HG03432 (cell line): ENCODE measurements around the gene MEA1.
"Not testable (repeated sequence)": the region's sequence is repeated elsewhere in the genome, so short reads cannot be mapped to it uniquely, and the experiment has no call there.

ENCODE experiments used
- ATAC-seq: cut with Tn5 transposase; IDR thresholded peaks from one replicate; pipeline ENCODE4 v1.9.1; 2021; ENCODE audit warnings: mild to moderate bottlenecking, moderate library complexity; ENCODE audit not compliant: unreplicated experiment

MEA1 gene

DNA sequence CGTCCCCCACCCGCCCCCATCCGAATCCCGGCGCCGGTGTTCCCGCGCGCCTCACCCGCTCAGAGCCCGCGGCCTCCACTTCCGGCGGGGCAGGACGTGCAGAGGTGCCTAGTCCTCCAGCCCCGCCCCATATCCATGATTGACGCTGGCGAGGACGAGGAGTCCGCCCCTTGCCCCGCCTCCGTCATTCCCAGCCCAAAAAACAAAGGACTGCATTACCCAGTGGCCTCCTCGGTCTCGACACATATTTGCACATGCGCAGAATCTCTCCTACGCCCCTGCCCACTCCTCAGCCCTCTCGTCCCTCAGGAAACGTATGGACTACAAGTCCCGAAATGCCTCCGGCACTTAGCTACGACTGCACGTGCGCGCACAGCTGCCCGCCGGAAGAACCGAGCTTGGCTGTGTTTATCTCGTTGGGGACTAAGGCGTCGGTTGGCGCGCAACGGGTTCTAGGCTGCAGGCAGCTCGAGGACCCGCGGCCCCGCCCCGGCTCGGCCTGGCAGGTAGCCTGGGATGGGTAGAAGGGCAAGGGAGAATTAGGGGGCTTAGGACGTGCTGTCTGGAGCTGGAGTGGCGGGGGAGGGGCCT lies at the start of gene MEA1, which contains the start of gene KLHDC3:
Gene MEA1, minus strand, starts transcription at position 104 of the 591 bp plus-strand sequence. CDS start 133 bp downstream, outside the sequence.
Gene KLHDC3, plus strand, starts transcription at position 407 of the 591 bp plus-strand sequence. CDS start 2,944 bp downstream, outside the sequence.
- peak; percentile 87 for ATAC-seq

DNA sequence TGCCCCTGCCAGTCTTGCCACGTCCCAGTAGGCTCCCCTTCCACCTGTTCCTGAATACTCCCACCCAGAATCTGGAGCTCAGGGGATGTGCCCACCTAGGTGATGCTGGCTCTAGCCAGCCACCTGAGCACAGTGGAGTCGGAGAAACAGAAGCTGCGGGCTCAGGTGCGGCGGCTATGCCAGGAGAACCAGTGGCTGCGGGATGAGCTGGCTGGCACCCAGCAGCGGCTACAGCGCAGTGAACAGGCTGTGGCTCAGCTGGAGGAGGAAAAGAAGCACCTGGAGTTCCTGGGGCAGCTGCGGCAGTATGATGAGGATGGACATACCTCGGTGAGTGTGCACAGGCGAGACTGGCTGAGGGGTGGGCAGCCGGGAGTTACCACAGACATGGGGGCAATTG lies 49.1 kb upstream of the MEA1 start:
- no peak for ATAC-seq

DNA sequence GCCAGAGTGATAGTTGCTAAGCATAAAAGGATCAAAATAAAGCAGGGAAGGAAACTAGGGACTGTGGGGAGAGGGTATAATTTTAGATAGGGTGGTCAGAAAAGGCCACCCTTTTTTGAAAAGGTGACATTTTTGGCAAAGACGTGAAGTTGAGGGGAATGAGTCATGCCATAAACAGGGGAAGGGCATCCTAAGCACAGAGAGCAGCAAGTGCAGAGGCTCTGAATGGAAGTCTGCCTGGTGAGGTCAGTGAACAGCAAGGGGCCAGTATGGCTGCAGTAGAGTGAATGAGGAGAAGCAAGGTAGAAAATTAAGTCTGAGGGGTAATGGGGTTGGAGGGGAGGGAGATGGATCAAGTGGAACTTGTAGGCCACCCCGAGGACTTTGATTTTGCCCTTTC lies 48.1 kb upstream of the MEA1 start:
- ATAC-seq: no peak

DNA sequence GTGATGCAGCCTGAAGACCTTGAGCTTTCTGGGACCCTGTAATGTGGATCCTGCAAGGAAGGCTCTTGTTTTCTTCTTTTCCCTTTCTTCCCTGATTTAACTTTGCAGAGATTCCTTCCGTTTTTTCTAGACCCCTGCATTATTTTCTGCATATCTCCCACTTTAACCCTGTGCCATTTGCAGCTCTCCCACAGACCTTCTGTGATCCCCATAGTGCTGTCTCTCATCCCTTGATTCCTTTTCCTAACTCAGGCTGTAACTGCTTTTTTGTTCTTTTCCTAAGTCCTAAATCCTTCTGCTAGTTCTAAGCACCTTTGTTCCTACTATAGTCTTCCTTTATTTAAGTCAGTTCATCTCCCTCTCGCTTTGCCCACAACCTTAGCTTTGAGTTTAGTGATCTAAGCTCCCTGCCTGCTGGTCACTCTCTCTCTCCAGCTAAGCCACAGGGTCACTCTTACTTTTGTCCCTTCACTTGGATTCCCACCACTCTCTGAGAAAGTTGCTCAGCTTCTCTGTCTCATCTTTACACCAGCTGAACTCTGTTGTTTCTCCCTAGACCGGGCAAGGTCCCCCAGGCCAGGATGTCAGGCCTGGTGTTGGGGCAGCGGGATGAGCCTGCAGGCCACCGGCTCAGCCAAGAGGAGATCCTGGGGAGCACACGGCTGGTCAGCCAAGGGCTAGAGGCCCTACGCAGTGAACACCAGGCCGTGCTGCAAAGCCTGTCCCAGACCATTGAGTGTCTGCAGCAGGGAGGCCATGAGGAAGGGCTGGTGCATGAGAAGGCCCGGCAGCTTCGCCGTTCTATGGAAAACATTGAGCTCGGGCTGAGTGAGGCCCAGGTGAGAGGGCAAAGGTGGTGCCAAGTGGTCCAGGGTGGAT lies 47.2 kb upstream of the MEA1 start:
- no peak for ATAC-seq

DNA sequence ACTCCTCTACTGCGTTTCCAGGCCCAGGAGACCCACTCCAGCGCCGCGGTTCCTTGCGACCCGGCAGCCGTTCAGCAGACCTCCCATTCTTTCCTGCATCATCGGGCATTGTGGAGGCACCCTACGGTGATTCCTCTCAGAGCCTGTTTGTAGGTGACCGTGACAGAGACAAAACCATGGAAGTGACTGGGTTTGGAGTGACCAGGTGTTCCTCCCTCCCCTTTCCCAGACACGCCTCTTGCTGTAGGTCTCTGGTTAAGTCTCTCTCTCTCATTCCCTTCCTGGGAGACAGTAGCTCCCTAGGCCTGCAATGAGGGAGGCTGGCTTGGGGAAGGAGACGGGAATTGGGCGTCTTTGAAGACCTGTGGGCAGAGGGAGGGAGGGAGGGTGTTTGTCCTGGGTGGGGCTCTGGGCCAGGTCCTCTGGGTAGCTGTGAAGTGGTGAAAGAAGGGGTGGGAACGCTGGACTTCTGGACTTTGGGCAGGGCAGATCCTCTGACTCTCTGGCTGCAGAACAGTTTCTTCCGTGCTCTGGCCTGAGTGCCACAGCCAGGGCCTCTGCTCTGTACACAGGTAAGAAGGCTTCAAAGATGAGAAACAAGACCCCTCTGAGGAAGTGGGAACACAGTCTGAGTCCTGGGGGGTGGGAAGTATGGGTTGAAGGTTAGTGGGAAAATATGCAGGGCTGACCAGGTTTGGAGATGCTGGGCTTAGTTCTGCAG lies 46.4 kb upstream of the MEA1 start:
- no peak for ATAC-seq

DNA sequence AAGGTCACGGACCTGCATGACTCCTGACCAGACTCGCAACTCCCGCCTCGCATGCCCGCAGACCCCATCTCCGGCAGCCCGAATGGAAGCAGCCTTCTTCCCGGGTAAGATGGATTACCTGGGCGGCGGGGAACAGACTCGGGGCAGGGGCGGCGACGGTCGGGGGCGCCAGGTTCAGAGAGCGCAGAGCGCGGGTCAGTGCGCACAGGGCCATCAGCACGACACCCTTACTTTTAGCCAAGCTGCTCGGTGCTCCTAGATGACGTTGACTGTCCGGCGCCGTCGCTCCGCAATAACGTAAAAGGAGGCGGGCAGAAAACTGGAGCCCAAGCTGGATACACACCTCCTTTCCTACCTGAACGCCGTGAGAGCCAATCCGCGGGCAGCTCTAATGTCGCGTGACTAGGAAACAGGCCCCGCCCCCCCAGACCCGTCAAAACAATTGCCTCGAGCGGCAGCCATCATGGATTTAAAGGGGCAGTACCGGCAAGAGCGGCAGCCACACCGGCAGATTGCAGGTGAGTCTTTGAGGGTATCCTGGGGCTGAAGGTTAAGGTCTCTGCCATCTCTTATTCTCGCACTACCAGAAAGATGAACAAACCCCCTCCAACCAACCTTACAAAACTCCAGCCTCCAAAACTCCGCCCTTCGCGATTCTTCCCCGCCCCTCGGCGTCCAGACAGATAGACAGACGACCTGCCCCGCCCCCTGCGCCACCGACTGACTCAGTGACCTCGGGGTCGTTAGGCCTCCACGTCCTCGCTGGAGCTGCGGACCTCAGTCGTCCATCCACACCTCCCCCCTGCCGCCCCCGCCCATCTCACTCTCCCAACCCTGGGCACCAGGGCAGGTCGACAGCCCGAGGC lies 45.7 kb upstream of the MEA1 start, which contains the start of the genes KLC4 and MRPL2:
Gene KLC4, plus strand, starts transcription at position 464 of the 866 bp plus-strand sequence. CDS start 1,705 bp downstream, outside the sequence.
Gene MRPL2, minus strand, starts transcription at position 267 of the 866 bp plus-strand sequence. Its CDS starts 53 bp downstream, at position 214.
- ATAC-seq: peak; percentile 88

DNA sequence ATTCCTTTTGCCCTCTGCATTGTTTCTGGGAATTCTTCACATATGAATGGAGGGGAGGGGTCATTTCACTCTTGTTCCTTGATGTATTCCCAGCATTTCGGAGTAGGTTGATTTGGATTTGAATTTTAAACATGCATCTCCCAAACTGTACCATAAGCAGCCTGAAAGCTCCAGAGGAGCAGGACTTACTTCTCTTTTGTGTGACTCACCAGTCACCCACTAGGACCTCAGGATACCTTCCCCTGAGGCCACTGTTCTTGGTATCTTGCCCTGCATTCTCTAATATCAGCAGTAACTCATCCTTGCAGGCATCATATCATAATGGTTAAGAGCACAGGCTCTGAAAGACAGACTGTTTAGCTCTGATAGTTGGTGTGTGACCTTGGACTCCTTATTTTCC lies 44.8 kb upstream of the MEA1 start:
- ATAC-seq: no peak

DNA sequence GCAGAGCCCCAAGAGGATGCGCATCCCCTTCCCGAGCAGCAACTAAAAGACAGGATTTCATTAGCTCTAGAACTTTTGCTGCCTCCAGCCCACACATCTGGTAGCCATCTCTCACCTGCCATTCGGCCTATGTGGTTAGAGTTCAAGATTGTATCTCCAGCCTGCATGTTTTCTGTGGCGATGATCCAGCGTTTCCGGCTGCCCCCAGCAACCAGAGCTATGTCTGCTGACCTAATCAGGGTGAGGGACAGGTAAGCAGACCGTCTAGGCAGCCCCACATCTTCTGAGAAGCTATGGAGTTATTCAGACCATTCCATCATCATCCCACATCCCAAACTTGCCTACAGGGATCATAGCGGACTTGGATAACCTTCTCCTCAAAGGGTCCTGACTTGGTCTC lies 42.2 kb upstream of the MEA1 start:
- no peak for ATAC-seq

DNA sequence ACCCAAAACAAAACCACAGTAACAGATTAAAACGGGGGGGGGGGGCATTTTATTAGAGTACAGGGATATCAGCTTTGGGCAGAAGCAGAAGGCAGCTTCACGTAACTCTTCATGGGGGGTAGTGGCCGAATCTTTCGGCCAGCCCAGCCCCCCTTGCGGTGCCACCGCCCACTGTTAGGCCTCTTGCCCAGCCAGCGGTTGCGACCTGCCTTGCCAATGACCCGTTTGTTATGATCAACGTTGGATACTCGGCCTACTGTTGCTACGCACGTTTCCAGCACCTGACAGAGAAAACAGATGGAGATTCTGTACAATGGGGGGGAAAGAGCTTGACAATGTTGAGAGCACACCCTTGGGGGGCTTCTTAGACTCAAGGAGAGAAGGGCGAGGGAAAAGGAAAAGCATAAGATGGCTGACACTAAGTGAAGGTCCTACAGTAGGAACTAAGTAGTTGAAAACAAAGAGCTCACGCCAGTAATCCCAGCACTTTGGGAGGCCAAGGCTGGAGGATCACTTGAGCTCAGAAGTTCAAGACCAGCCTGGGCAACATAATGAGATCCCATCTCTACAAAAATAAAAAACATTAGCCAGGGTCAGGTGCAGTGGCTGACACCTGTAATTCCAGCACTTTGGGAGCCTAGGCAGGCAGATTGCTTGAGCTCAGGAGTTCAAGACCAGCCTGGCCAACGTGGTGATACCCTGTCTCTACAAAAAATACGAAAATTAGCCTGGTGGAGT lies 40.6 kb upstream of the MEA1 start:
- ATAC-seq: no peak

DNA sequence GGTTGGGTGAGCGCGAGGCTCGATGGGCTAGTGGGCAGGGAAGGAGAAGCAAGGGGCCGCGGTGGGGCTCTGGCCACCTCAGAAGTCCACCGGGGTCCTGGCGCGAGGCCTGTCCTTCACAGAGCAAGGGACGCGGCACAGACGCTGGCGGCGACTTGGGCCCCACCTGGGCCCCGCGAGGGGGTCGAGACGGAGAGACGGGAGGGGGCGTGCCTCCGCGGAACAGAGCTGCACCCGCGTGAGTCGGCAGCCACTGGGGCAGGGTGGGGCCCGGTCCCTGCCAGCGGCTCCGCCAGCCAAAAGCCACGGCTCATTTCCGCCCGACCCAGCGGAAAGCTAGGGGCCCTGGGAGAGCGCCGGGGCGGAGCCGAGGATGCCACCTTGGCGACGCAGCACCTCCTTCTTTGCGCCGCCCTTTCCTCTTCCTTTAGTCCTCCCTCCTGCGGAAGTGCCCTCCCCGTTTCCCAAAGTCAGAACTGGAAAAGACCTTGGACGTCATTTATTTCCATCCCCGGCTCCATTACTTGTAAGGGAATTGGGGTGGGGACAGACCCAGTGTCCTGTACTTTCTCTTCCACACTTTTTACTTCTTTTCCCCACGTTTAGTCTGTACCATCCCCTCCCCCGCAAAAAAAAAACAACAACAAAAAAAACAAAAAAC lies 39.9 kb upstream of the MEA1 start, which contains the start of gene CUL7:
Gene CUL7, minus strand, starts transcription at position 307 of the 661 bp plus-strand sequence. CDS start 1,063 bp downstream, outside the sequence.
- ATAC-seq: peak; percentile 93

DNA sequence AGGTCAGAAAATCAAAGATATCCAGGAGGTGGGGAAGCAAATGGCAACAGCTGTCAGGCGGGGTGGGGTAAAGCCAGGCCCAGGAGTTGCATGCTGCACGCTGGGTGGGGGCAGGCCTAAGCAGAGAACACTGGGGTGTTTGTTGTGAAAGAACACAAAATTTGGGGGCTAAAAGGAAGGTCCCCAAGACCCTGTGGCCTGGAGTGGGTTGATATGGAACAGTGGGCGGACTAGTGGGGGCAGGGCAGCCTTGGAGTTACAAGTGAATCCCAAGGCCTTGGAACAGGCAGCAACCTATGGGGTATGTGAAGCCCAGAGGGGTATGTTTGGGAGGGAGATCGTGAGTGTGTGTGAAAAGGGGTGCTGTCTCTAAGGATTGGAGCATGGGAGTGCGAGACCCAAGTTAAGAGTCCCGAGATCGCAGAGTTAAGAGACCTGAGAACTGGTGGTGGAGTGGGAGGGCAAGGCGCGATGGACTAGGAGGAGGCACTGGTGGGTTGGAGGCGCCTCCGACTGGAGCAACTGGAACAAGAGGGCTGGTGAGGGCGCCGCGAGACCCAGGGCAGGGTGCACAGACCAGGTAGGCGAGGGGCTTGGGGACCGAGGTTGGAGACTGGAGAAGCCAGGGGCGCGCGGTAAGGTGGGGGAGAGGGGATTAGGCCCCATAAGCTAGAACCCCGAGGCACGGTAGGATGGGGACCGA lies 39.2 kb upstream of the MEA1 start:
- ATAC-seq: peak; percentile 27

DNA sequence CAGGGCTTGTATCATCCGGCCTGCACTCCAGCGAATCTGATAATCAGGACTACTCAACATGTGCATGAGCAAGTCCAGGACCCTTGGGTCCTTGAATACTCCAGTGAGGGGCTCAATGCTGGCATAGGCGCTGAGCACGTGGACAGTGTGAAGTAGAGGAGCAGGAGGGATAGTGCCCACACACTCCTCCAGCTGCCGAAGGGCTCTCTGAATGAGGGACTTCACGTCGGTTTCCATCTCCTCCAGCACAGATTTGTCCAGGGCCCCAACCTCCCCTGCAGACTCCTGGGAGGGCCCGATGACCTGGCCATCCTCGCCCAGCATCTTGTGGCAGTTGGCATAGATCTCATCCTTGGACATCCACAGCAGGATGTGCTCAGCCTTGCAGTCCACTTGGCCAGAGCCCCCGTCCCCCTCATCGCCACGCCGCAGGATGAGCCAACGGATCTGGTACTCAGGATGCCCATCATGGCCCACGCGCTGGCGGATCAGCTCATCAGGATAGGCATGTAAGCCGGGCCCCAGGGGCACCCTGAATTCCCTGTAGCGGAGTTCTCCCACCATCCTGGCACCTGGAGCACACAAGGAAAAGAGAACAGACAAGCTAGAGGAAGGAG lies 38.6 kb upstream of the MEA1 start:
- ATAC-seq: no peak

DNA sequence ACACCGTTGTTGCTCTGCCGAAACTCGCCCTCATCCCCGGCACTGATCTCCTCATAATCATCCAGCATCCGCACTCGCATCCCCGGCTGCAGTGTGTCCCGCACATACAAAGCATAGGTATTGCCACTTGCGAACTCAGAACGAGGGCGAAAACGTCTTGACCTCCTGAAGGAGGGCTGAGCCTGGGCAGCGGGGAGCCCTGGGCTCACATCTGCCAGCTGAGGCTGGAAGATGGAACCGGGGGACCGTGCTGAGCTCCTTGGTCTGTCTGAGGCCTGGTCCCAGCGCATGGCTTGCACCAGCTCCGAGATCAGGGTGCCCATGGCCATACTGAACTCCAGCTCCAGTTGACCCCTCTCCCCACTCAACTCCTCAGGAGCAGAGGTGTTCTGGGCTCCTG lies 37.2 kb upstream of the MEA1 start:
- no peak for ATAC-seq

DNA sequence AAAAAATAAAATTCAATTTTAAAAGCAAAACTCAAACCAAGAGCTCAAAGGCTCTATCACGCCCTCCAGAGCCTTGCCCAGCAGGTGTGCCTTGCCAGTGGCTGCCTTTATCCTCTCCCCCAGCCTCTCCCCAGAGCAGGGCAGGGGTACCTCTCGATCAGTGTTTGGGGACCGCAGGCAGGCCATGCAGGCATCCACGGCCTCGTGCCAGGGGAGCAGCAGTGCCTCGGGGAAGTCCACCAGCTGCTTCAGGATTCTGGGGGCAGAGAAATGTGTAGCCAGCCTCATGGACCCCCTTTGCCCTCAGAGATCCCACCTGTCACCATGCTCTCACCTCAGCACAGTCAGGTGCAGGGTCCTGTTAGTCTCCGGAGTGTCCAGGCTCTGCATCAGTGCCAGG lies 34.3 kb upstream of the MEA1 start:
- ATAC-seq: no peak

DNA sequence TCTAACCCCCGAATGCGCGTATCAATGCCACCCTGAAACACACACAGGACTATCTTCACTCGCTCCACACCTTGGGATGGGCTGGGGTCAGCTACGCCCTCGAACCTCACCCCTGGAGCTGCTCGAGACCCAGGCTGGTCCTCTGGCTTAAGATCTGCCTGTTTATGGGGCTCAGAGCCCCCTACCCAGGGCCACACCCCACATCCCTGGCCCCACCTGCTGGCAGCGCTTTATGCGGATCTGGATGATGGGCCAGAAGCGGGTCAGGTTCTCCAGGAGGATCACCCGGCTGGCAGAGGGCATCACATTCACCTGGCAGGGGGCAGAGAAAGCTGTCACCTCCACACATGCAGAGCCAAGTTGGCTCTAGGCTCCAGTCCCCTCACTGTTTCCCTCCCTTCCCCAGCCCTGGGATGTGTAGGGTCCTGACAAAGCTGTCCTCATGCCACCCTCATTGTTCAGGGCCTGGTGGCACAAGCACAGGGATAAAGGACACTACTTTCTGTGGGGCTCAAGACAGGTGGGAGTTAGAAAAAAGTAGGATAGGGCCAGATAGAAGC lies 31.7 kb upstream of the MEA1 start:
- no peak for ATAC-seq

DNA sequence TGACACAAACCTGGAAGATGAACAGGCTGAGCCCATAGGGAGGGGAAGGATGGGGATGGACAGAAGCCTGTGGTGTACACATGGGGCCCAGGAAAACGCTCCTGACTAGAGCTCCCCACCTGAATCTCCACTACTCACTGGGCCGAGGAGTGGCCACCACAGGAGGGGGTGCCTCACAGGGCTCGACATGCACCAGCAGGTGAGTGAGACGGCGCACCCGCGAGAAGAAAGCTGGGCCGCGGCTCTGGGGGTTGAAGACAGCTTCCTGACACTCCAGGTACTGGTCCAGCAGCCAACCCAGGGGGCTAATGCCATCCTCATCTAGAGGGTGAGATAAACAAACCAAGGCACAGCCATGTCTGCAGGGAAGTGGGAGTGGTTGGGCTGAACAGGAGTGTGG lies 29.6 kb upstream of the MEA1 start:
- ATAC-seq: no peak

DNA sequence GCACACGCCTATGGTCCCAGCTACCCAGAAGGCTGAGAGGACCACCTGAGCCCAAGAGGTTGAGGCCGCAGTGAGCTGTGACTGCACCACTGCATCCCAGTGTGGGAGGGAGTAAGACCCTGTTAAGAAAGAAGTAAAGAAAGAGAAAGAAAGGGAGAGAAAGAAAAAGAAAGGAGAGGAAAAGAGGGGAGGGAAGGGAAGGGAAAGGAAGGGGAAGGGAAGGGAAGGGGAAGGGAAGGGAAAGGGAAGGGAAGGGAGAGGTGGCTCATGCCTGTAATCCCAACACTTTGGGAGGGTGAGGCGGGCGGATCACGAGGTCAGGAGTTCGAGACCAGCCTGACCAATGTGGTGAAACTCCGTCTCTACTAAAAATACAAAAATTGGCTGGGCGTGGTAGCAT lies 27.7 kb upstream of the MEA1 start:
- ATAC-seq: not testable (repeated sequence)
